Tibial artery (tissue), 4 donors: ENCODE data around the gene IGF2BP2.

Source experiments
- DNase-seq, 2 donors: peaks; one replicate each; pipeline ENCODE4 v3.0.0-alpha.2; 2019
- H3K27ac ChIP-seq, 2 donors: fragments of 200-600 bp; sonication (generic) in 1 of 2; 1 replicate in 1 of 2; 2 replicates in 1 of 2; pipeline ENCODE4 v1.5.1; 2018 to 2019; ENCODE audit warnings: mild to moderate bottlenecking in 1 of 2
- H3K27me3 ChIP-seq, 2 donors: fragments of 200-600 bp; sonication (generic) in 1 of 2; one replicate each; pipeline versions ENCODE4 v1.5.1 to v1.6.0; 2016 to 2019
- H3K36me3 ChIP-seq, 3 donors: fragments of 200-600 bp; sonication (generic) in 2 of 3; one replicate each; pipeline ENCODE4 v1.5.1; 2016 to 2019; ENCODE audit warnings: mild to moderate bottlenecking in 2 of 3
- H3K4me1 ChIP-seq, 4 donors: fragments of 200-600 bp; sonication (generic) in 2 of 4; 1 replicate in 3 of 4; 2 replicates in 1 of 4; pipeline ENCODE4 v1.5.1; 2016 to 2019
- H3K4me3 ChIP-seq, 2 donors: fragments of 200-600 bp; sonication (generic) in 1 of 2; 1 replicate in 1 of 2; 2 replicates in 1 of 2; pipeline ENCODE4 v1.5.1; 2018 to 2019; ENCODE audit warnings: mild to moderate bottlenecking in 2 of 2
- H3K9me3 ChIP-seq, 3 donors: fragments of 200-600 bp; sonication (generic) in 1 of 3; one replicate each; pipeline ENCODE4 v1.5.1; 2016 to 2019
- CTCF ChIP-seq, 2 experiments: fragments of 200-600 bp in 1 of 2; fragments of 450-650 bp in 1 of 2; IDR thresholded peaks; one replicate each; pipeline ENCODE4 v1.5.1; 2017 to 2019; ENCODE audit warnings: antibody characterized with exemption in 2 of 2, mild to moderate bottlenecking in 1 of 2, moderate library complexity in 1 of 2
- intact Hi-C: fragments of 100-400 bp; cut with DNase I; formaldehyde crosslinking; loops from one replicate; pipeline ENCODE4 v1.15.0; 2023; ENCODE audit warnings: low total_unique reads

IGF2BP2 gene

GRCh38 chr3:185632996-185633395 lies 191.8 kb downstream of the IGF2BP2 start:
- no peak overlapping the region for H3K4me3 ChIP-seq
- no peak overlapping the region for H3K27ac ChIP-seq
- H3K27me3 ChIP-seq, result no peaks in the 10 kb centered on the region
- H3K36me3 ChIP-seq, result peaks cover 12 to 26% (median 13%) of the 10 kb centered on the region in 3 donors
- TF ChIP-seq CTCF (IDR thresholded peaks at IDR 0.05), result no peak
- no peak for DNase-seq
- H3K4me1 ChIP-seq, result peaks cover 0 to 9% (median 7%) of the 10 kb centered on the region in 4 donors
- intact Hi-C loops, result no loop called here
- no peaks in the 10 kb centered on the region for H3K9me3 ChIP-seq

GRCh38 chr3:185631508-185632206 lies 193.2 kb downstream of the IGF2BP2 start:
- no peak for DNase-seq
- Histone ChIP-seq H3K4me3 (no peak overlapping the region), H3K36me3 (peaks cover 24 to 38% (median 25%) of the 10 kb centered on the region in 3 donors), H3K27ac (no peak overlapping the region), H3K27me3 (no peaks in the 10 kb centered on the region), H3K4me1 (peaks cover 0 to 9% (median 7%) of the 10 kb centered on the region in 4 donors), H3K9me3 (no peaks in the 10 kb centered on the region)
- TF ChIP-seq CTCF (IDR thresholded peaks at IDR 0.05), result no peak
- intact Hi-C loops, result no loop called here

DNA sequence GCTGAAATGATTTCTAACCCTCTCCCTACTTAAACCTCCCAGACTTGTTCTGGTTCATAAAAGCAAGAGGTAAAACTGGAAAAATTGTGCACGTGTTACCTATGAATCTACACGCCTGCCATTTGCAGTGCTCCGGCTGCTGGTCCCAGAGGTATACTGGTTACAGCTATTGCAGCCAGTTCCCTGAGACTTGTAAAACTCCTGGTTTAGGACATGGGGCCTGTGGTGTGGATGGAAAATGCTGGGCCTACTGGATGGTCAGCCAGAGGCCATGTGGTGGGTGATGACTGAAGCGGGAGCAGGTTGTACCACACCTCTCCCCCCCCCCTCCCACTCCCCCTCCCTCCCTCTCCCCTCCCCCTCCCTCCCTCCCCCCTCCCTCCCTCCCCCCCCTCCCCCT lies 193.7 kb downstream of the IGF2BP2 start:
- no peak for TF ChIP-seq CTCF (IDR thresholded peaks at IDR 0.05)
- Histone ChIP-seq H3K36me3 (peaks cover 30 to 43% (median 30%) of the 10 kb centered on the region in 3 donors), H3K4me3 (no peak overlapping the region), H3K27me3 (no peaks in the 10 kb centered on the region), H3K27ac (no peak overlapping the region), H3K9me3 (no peaks in the 10 kb centered on the region), H3K4me1 (peaks cover 0 to 9% (median 7%) of the 10 kb centered on the region in 4 donors)
- peak in 1 of 2 donors; percentile 51 for DNase-seq
- intact Hi-C loops, result no loop called here

- no peaks in the 10 kb centered on the region for H3K9me3 ChIP-seq
- peak in 1 of 2 donors; percentile 70 for DNase-seq
- H3K27ac ChIP-seq, result peak overlapping the region in 1 of 2 donors; percentile 33
- no peaks in the 10 kb centered on the region for H3K27me3 ChIP-seq
- TF ChIP-seq CTCF (IDR thresholded peaks at IDR 0.05), result no peak
- H3K4me3 ChIP-seq, result no peak overlapping the region
- H3K4me1 ChIP-seq, result peaks cover 0 to 9% (median 7%) of the 10 kb centered on the region in 4 donors
- peaks cover 39 to 53% (median 39%) of the 10 kb centered on the region in 3 donors for H3K36me3 ChIP-seq
- intact Hi-C loops, result no loop called here
These were observed 194.6 kb downstream of the IGF2BP2 start for GRCh38 chr3:185630182-185630622.

- no peak overlapping the region for H3K4me3 ChIP-seq
- peaks cover 43 to 58% (median 44%) of the 10 kb centered on the region in 3 donors for H3K36me3 ChIP-seq
- no peak for DNase-seq
- TF ChIP-seq CTCF (IDR thresholded peaks at IDR 0.05), result no peak
- peaks cover 0 to 9% (median 7%) of the 10 kb centered on the region in 4 donors for H3K4me1 ChIP-seq
- H3K9me3 ChIP-seq, result no peaks in the 10 kb centered on the region
- no peak overlapping the region for H3K27ac ChIP-seq
- no peaks in the 10 kb centered on the region for H3K27me3 ChIP-seq
- intact Hi-C loops, result no loop called here
These were observed 195.2 kb downstream of the IGF2BP2 start for GRCh38 chr3:185629554-185630181.
